ENCODE measurements around the gene PCBD1.

- TF ChIP-seq CTCF (IDR thresholded peaks at IDR 0.05; ENCODE audit: insufficient read depth, low read length): no peak
- TF ChIP-seq REST (IDR thresholded peaks at IDR 0.05; ENCODE audit: insufficient replicate concordance, low read depth): no peak
- no peak for TF ChIP-seq POLR2AphosphoS5 (IDR thresholded peaks at IDR 0.05; ENCODE audit: low read depth)
- no peak for TF ChIP-seq GABPA (IDR thresholded peaks at IDR 0.05; ENCODE audit: low read depth)
These were observed 18.7 kb upstream of the PCBD1 start for GRCh38 chr10:70906953-70907636.
